ENCODE measurements around the gene SERTAD4.

DNA sequence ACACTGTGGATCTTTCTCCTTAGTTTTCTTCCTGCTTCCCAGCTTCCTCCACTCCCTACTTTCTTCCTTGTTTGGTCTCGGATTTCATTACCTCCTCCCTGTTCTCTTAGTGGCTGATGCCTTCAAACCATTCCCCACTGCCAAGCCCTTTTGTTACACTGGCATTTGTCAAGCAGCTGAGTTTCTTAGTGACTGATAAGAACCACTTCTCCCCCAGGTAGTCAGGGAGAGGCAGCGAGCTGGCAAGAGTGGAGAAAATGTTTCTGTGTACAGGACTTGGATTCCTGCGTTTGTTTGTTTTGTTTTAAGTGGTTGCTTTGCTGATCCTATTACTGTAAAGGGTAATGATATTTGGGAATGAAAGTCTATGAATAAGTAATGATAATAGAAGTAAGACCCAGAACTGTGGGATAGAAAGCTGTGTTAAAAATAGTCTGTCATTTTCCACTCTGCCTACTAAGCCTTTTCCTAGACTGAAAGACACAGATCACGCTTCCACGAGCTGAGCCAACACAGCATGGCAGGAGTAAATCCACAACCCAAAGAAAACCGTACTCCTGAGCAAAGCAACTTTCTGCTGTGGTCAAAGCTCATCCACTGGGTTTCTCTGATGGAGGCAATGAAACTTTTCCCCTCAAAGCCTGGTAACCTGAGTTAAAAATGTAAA, 10.1 kb upstream of the SERTAD4 start:
- TF ChIP-seq, protein P1, sequence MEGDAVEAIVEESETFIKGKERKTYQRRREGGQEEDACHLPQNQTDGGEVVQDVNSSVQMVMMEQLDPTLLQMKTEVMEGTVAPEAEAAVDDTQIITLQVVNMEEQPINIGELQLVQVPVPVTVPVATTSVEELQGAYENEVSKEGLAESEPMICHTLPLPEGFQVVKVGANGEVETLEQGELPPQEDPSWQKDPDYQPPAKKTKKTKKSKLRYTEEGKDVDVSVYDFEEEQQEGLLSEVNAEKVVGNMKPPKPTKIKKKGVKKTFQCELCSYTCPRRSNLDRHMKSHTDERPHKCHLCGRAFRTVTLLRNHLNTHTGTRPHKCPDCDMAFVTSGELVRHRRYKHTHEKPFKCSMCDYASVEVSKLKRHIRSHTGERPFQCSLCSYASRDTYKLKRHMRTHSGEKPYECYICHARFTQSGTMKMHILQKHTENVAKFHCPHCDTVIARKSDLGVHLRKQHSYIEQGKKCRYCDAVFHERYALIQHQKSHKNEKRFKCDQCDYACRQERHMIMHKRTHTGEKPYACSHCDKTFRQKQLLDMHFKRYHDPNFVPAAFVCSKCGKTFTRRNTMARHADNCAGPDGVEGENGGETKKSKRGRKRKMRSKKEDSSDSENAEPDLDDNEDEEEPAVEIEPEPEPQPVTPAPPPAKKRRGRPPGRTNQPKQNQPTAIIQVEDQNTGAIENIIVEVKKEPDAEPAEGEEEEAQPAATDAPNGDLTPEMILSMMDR (conservative IDR thresholded peaks at IDR 0.05; ENCODE audit: low read depth, low read length), result no peak
- TF ChIP-seq EZH2 (IDR thresholded peaks at IDR 0.05; ENCODE audit: low read length, unreplicated experiment) (no peak), EZH2phosphoT487 (IDR thresholded peaks at IDR 0.05; ENCODE audit: borderline replicate concordance, low read length) (no peak)
